B cell (primary cell): Measurements from ENCODE around the gene CLEC4M. TPM values are rescaled to one million over a fixed set of nuclear protein-coding genes. Genes with fewer than 3 reads are reported as not detected.

Source experiments
- ATAC-seq: fragments of 200-7000 bp; cut with Tn5 transposase; one replicate; pipeline ENCODE4 v1.10.0; 2021; ENCODE audit warnings: low read depth, mild to moderate bottlenecking, moderate number of reproducible peaks, moderate library complexity
- CTCF ChIA-PET: fragments of 350-600 bp; sonication (Branson Sonifier 250); formaldehyde crosslinking; loops from one replicate; lab custom pipeline; 2021; ENCODE audit warnings: antibody characterized with exemption, inconsistent platforms; lab: Charles Lee
- POLR2A ChIA-PET: fragments of 350-600 bp; sonication (Branson Sonifier 250); formaldehyde crosslinking; loops from one replicate; lab custom pipeline; 2021; ENCODE audit warnings: antibody characterized with exemption; lab: Charles Lee
- DNase-seq: peaks from one replicate; pipeline ENCODE4 v3.0.0; 2013
- H2AFZ ChIP-seq: 2 replicates; pipeline ENCODE4 v1.6.1; 2012; ENCODE audit warnings: mild to moderate bottlenecking, low read depth, low read length; ENCODE audit not compliant: insufficient read depth, poor library complexity, severe bottlenecking
- H3K27ac ChIP-seq, 2 donors: 1 replicate in 1 of 2; 2 replicates in 1 of 2; pipeline ENCODE4 v1.5.1; 2012 to 2013; ENCODE audit warnings: low read length in 2 of 2, mild to moderate bottlenecking in 2 of 2, moderate library complexity in 1 of 2
- H3K27me3 ChIP-seq, 4 experiments: fragments of 200-600 bp in 1 of 4; sonication (generic) in 1 of 4; replicated peaks in 1 of 4; 1 replicate in 2 of 4; 2 replicates in 2 of 4; pipeline versions ENCODE4 v1.6.1 to v1.7.0; 2013 to 2016; ENCODE audit warnings: low read length in 3 of 4, mild to moderate bottlenecking in 2 of 4, mixed read lengths in 1 of 4, moderate library complexity in 1 of 4; ENCODE audit not compliant: insufficient read depth in 4 of 4, control insufficient read depth in 3 of 4; ENCODE audit errors: control extremely low read depth in 1 of 4
- H3K36me3 ChIP-seq, 2 experiments: replicated peaks in 1 of 2; 1 replicate in 1 of 2; 2 replicates in 1 of 2; pipeline versions ENCODE4 v1.6.1 to v1.7.1; 2013; ENCODE audit warnings: low read length in 1 of 2; ENCODE audit not compliant: insufficient read depth in 2 of 2, control insufficient read depth in 1 of 2; ENCODE audit errors: control extremely low read depth in 1 of 2, extremely low read depth in 1 of 2
- H3K4me1 ChIP-seq, 2 donors: fragments of 200-600 bp in 1 of 2; sonication (generic) in 1 of 2; 1 replicate in 1 of 2; 2 replicates in 1 of 2; pipeline versions ENCODE4 v1.5.1 to v1.6.1; 2013 to 2017; ENCODE audit warnings: low read length in 2 of 2; ENCODE audit not compliant: control insufficient read depth in 2 of 2, insufficient read depth in 2 of 2
- H3K4me2 ChIP-seq: replicated peaks from 2 replicates; pipeline ENCODE3; 2012; ENCODE audit warnings: mild to moderate bottlenecking, low read depth, low read length; ENCODE audit not compliant: poor library complexity, severe bottlenecking
- H3K4me3 ChIP-seq, 5 experiments: fragments of 200-600 bp in 1 of 5; sonication (generic) in 1 of 5; 1 replicate in 3 of 5; 2 replicates in 2 of 5; pipeline versions ENCODE4 v1.5.1 to v1.7.0; 2011 to 2016; ENCODE audit warnings: low read length in 4 of 5, mild to moderate bottlenecking in 4 of 5, low read depth in 2 of 5, control low read depth in 1 of 5, moderate library complexity in 1 of 5; ENCODE audit not compliant: insufficient read depth in 1 of 5; ENCODE audit errors: control extremely low read depth in 1 of 5, extremely low read depth in 1 of 5
- H3K79me2 ChIP-seq: fragments of 200-600 bp; sonication (generic); one replicate; pipeline ENCODE4 v1.6.0; 2016; ENCODE audit warnings: low read length; ENCODE audit not compliant: control insufficient read depth, insufficient read depth
- H3K9ac ChIP-seq: fragments of 200-600 bp; sonication (generic); 2 replicates; pipeline ENCODE4 v1.6.1; 2017; ENCODE audit warnings: mild to moderate bottlenecking, low read length, moderate library complexity
- H3K9me3 ChIP-seq, 3 donors: one replicate each; pipeline versions ENCODE4 v1.6.1 to v1.7.1; 2013; ENCODE audit warnings: low read length in 2 of 3; ENCODE audit not compliant: control insufficient read depth in 2 of 3, insufficient read depth in 1 of 3; ENCODE audit errors: control extremely low read depth in 1 of 3
- H4K20me1 ChIP-seq: 2 replicates; pipeline ENCODE4 v1.6.0; 2012; ENCODE audit warnings: mild to moderate bottlenecking, low read length; ENCODE audit not compliant: insufficient read depth, control insufficient read depth, poor library complexity, severe bottlenecking
- H3K27ac Mint-ChIP-seq: one replicate; pipeline ENCODE4 v1.8.0; 2021; ENCODE audit warnings: mixed read lengths
- H3K27me3 Mint-ChIP-seq: one replicate; pipeline ENCODE4 v1.8.0; 2021; ENCODE audit warnings: mixed read lengths
- H3K4me1 Mint-ChIP-seq: one replicate; pipeline ENCODE4 v1.8.0; 2021; ENCODE audit warnings: mixed read lengths
- H3K4me3 Mint-ChIP-seq: one replicate; pipeline ENCODE4 v1.8.0; 2021; ENCODE audit warnings: mixed read lengths
- H3K9me3 Mint-ChIP-seq: one replicate; pipeline ENCODE4 v1.8.0; 2022; ENCODE audit warnings: mixed read lengths; ENCODE audit not compliant: insufficient read depth
- CTCF ChIP-seq: fragments of 200-600 bp; IDR thresholded peaks from one replicate; pipeline ENCODE4 v1.8.0; 2022; ENCODE audit warnings: antibody characterized with exemption, mild to moderate bottlenecking
- EZH2 ChIP-seq: IDR thresholded peaks from 2 replicates; pipeline ENCODE4 v1.6.1; 2012; ENCODE audit warnings: borderline replicate concordance, low read depth, mild to moderate bottlenecking, moderate library complexity, low read length; ENCODE audit not compliant: insufficient read depth, poor library complexity, severe bottlenecking
- WGBS: methylation state at CpG from one replicate; pipeline ENCODE4 v1.1.5; 2013; ENCODE audit warnings: missing lambda C conversion rate; ENCODE audit not compliant: insufficient coverage; 5-methylcytosine and 5-hydroxymethylcytosine counted together
- intact Hi-C: fragments of 100-400 bp; cut with micrococcal nuclease; formaldehyde crosslinking; loops from one replicate; pipeline ENCODE4 v1.10.0; 2022
- polyA plus RNA-seq: library from polyadenylated mRNA; depleted of rRNA; stranded (reverse); fragments of >200 nt; gene quantifications from 2 replicates; pipeline ENCODE4 v1.2.3, GENCODE V29; 2012
- total RNA-seq, 2 donors: library from RNA; stranded (reverse); fragments of 120-200 nt in 1 of 2; gene quantifications; 1 replicate in 1 of 2; 2 replicates in 1 of 2; pipeline versions ENCODE4 v1.2.3 to v1.2.4, GENCODE V29; 2013 to 2022

CLEC4M gene
- total and polyA plus RNA-seq, 2 donors (not counting 1 experiment from before 2014, with no cell fraction given), result 0.10 to 0.52 TPM

- intact Hi-C loops, result no loop called here
- TF ChIP-seq EZH2, result no peak
- no peak for TF ChIP-seq CTCF
- no peaks in the 10 kb centered on the region for H3K79me2 ChIP-seq
- H2AFZ ChIP-seq, result no peak overlapping the region
- no peak overlapping the region for H3K27ac ChIP-seq
- H4K20me1 ChIP-seq, result no peaks in the 10 kb centered on the region
- no peak overlapping the region for H3K27ac Mint-ChIP-seq
- CTCF ChIA-PET, result interaction anchor here (1.8 kb wide), 1 partner anchor 16 kb away, joined by 6 read pairs; no protein-coding TSS in a partner anchor
- H3K27me3 ChIP-seq, result peaks cover 0 to 31% (median 19%) of the 10 kb centered on the region in 4 experiments
- H3K4me1 Mint-ChIP-seq, result peaks cover 10% of the 10 kb centered on the region
- H3K4me3 Mint-ChIP-seq, result no peak overlapping the region
- H3K4me1 ChIP-seq, result peaks cover 15 to 16% of the 10 kb centered on the region in 2 donors
- WGBS, result 71% methylated on average over 4 of the region's 8 CpGs
- H3K4me2 ChIP-seq, result no peak overlapping the region
- H3K4me3 ChIP-seq, result no peak overlapping the region
- H3K9me3 ChIP-seq, result peaks cover 0 to 35% (median 6%) of the 10 kb centered on the region in 3 donors
- H3K27me3 Mint-ChIP-seq, result peaks cover 37% of the 10 kb centered on the region
- no peaks in the 10 kb centered on the region for H3K9me3 Mint-ChIP-seq
- DNase-seq, result no peak
- no peak overlapping the region for H3K9ac ChIP-seq
- no peak for ATAC-seq
- POLR2A ChIA-PET, result no interaction called here
- no peaks in the 10 kb centered on the region for H3K36me3 ChIP-seq
Observed at GRCh38 chr19:7783991-7784423, 21.0 kb downstream of the CLEC4M start.

- H3K4me3 ChIP-seq, result no peak overlapping the region
- ATAC-seq (no peak), DNase-seq (no peak)
- H3K79me2 ChIP-seq, result no peaks in the 10 kb centered on the region
- Mint-ChIP-seq H3K27ac (no peak overlapping the region), H3K9me3 (no peaks in the 10 kb centered on the region), H3K27me3 (peaks cover 44% of the 10 kb centered on the region), H3K4me1 (peaks cover 17% of the 10 kb centered on the region), H3K4me3 (no peak overlapping the region)
- intact Hi-C loops, result no loop called here
- peaks cover 0 to 36% (median 24%) of the 10 kb centered on the region in 4 experiments for H3K27me3 ChIP-seq
- no peak overlapping the region for H3K9ac ChIP-seq
- H3K4me2 ChIP-seq, result no peak overlapping the region
- H3K9me3 ChIP-seq, result peaks cover 0 to 36% (median 3%) of the 10 kb centered on the region in 3 donors
- H2AFZ ChIP-seq, result no peak overlapping the region
- no peaks in the 10 kb centered on the region for H4K20me1 ChIP-seq
- POLR2A ChIA-PET, result no interaction called here
- TF ChIP-seq CTCF, result no peak
- no peak for TF ChIP-seq EZH2
- H3K36me3 ChIP-seq, result no peaks in the 10 kb centered on the region
- H3K4me1 ChIP-seq, result peaks cover 24 to 25% of the 10 kb centered on the region in 2 donors
- H3K27ac ChIP-seq, result no peak overlapping the region
- CTCF ChIA-PET, result interaction anchor here (1.0 to 1.8 kb wide), 2 partner anchors 15 to 217 kb away, joined by 3 to 6 read pairs; no protein-coding TSS in a partner anchor
Observed at GRCh38 chr19:7784856-7785255, 21.8 kb downstream of the CLEC4M start.
